ENCODE data around the gene HARBI1. TPM values are rescaled to one million over a fixed set of nuclear protein-coding genes. Genes with fewer than 3 reads are reported as not detected.

The HARBI1 gene
- total and polyA plus RNA-seq, 9 of the 15 experiments (the other 6 are each of a cell fraction or from before 2014, with no cell fraction given): 3.5 to 8.4 (median 5.5) TPM

DNA sequence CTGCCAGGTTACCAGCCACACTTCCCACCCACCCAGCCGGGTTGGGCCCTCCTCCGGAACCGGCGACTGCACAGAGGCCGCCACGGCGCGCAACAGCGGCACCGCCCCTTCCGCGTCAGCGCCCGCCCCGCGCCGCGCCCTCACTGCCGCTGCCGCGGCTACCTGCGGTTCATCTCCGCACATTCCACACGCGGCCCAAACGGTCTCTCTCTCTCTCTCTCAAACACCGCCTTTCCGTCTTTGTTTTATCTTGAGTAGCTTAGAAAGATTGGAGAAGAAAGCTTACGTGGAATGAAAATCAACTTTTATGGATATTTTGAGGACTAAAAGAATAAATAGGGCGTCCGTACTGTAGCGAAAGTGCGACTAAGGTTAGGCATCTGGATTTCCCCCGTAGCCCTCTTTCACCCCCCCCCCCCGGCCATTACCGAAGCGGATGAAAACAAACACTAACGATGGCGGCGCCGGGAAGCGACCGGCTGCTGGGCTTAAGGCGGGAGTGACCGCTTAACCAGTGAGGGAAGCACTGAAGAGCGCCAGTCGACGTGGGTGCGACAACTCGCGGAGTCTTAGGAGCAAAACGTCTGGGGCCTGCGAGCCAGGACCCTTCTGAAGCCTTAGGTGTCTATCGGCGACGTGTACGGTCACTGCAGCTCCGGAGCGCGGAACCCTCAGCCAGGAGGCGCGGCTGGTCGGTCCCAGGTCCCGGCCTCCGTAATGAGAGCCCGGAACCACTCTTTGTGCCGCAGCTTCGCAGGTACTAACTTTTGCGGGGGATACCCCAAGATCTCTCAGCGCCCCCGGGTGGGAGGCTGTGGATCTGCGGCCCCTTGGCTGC, at the start of gene HARBI1, which contains the start of gene ATG13 (continued):
- TF ChIP-seq, protein P1, sequence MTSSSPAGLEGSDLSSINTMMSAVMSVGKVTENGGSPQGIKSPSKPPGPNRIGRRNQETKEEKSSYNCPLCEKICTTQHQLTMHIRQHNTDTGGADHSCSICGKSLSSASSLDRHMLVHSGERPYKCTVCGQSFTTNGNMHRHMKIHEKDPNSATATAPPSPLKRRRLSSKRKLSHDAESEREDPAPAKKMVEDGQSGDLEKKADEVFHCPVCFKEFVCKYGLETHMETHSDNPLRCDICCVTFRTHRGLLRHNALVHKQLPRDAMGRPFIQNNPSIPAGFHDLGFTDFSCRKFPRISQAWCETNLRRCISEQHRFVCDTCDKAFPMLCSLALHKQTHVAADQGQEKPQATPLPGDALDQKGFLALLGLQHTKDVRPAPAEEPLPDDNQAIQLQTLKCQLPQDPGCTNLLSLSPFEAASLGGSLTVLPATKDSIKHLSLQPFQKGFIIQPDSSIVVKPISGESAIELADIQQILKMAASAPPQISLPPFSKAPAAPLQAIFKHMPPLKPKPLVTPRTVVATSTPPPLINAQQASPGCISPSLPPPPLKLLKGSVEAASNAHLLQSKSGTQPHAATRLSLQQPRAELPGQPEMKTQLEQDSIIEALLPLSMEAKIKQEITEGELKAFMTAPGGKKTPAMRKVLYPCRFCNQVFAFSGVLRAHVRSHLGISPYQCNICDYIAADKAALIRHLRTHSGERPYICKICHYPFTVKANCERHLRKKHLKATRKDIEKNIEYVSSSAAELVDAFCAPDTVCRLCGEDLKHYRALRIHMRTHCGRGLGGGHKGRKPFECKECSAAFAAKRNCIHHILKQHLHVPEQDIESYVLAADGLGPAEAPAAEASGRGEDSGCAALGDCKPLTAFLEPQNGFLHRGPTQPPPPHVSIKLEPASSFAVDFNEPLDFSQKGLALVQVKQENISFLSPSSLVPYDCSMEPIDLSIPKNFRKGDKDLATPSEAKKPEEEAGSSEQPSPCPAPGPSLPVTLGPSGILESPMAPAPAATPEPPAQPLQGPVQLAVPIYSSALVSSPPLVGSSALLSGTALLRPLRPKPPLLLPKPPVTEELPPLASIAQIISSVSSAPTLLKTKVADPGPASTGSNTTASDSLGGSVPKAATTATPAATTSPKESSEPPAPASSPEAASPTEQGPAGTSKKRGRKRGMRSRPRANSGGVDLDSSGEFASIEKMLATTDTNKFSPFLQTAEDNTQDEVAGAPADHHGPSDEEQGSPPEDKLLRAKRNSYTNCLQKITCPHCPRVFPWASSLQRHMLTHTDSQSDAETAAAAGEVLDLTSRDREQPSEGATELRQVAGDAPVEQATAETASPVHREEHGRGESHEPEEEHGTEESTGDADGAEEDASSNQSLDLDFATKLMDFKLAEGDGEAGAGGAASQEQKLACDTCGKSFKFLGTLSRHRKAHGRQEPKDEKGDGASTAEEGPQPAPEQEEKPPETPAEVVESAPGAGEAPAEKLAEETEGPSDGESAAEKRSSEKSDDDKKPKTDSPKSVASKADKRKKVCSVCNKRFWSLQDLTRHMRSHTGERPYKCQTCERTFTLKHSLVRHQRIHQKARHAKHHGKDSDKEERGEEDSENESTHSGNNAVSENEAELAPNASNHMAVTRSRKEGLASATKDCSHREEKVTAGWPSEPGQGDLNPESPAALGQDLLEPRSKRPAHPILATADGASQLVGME (CRISPR knock-in tag; IDR thresholded peaks at IDR 0.05): no peak
- TF ChIP-seq, protein P2, sequence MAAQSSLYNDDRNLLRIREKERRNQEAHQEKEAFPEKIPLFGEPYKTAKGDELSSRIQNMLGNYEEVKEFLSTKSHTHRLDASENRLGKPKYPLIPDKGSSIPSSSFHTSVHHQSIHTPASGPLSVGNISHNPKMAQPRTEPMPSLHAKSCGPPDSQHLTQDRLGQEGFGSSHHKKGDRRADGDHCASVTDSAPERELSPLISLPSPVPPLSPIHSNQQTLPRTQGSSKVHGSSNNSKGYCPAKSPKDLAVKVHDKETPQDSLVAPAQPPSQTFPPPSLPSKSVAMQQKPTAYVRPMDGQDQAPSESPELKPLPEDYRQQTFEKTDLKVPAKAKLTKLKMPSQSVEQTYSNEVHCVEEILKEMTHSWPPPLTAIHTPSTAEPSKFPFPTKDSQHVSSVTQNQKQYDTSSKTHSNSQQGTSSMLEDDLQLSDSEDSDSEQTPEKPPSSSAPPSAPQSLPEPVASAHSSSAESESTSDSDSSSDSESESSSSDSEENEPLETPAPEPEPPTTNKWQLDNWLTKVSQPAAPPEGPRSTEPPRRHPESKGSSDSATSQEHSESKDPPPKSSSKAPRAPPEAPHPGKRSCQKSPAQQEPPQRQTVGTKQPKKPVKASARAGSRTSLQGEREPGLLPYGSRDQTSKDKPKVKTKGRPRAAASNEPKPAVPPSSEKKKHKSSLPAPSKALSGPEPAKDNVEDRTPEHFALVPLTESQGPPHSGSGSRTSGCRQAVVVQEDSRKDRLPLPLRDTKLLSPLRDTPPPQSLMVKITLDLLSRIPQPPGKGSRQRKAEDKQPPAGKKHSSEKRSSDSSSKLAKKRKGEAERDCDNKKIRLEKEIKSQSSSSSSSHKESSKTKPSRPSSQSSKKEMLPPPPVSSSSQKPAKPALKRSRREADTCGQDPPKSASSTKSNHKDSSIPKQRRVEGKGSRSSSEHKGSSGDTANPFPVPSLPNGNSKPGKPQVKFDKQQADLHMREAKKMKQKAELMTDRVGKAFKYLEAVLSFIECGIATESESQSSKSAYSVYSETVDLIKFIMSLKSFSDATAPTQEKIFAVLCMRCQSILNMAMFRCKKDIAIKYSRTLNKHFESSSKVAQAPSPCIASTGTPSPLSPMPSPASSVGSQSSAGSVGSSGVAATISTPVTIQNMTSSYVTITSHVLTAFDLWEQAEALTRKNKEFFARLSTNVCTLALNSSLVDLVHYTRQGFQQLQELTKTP (IDR thresholded peaks at IDR 0.05; ENCODE audit: low read depth in 1 of 2, partially characterized antibody in 2 of 2): no peak
- TF ChIP-seq, protein P3, sequence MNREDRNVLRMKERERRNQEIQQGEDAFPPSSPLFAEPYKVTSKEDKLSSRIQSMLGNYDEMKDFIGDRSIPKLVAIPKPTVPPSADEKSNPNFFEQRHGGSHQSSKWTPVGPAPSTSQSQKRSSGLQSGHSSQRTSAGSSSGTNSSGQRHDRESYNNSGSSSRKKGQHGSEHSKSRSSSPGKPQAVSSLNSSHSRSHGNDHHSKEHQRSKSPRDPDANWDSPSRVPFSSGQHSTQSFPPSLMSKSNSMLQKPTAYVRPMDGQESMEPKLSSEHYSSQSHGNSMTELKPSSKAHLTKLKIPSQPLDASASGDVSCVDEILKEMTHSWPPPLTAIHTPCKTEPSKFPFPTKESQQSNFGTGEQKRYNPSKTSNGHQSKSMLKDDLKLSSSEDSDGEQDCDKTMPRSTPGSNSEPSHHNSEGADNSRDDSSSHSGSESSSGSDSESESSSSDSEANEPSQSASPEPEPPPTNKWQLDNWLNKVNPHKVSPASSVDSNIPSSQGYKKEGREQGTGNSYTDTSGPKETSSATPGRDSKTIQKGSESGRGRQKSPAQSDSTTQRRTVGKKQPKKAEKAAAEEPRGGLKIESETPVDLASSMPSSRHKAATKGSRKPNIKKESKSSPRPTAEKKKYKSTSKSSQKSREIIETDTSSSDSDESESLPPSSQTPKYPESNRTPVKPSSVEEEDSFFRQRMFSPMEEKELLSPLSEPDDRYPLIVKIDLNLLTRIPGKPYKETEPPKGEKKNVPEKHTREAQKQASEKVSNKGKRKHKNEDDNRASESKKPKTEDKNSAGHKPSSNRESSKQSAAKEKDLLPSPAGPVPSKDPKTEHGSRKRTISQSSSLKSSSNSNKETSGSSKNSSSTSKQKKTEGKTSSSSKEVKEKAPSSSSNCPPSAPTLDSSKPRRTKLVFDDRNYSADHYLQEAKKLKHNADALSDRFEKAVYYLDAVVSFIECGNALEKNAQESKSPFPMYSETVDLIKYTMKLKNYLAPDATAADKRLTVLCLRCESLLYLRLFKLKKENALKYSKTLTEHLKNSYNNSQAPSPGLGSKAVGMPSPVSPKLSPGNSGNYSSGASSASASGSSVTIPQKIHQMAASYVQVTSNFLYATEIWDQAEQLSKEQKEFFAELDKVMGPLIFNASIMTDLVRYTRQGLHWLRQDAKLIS (CRISPR knock-in tag; IDR thresholded peaks at IDR 0.05): peak; percentile 71; the same call in 1 of the 2 replicates
- TF ChIP-seq ZBED1 (IDR thresholded peaks at IDR 0.05) (no peak), NFE2L1 (tag; IDR thresholded peaks at IDR 0.05; ENCODE audit: borderline replicate concordance, low read depth) (no peak), SPI1 (IDR thresholded peaks at IDR 0.05; ENCODE audit: borderline replicate concordance, low read depth, low read length) (no peak), TOE1 (IDR thresholded peaks at IDR 0.05; ENCODE audit: borderline replicate concordance) (peak; percentile 93), TOE1 (CRISPR knock-in tag; IDR thresholded peaks at IDR 0.05; ENCODE audit: borderline replicate concordance, low read depth) (no peak), RBM15 (IDR thresholded peaks at IDR 0.05; ENCODE audit: insufficient read depth, low read length) (no peak)
- TF ChIP-seq, protein P4, sequence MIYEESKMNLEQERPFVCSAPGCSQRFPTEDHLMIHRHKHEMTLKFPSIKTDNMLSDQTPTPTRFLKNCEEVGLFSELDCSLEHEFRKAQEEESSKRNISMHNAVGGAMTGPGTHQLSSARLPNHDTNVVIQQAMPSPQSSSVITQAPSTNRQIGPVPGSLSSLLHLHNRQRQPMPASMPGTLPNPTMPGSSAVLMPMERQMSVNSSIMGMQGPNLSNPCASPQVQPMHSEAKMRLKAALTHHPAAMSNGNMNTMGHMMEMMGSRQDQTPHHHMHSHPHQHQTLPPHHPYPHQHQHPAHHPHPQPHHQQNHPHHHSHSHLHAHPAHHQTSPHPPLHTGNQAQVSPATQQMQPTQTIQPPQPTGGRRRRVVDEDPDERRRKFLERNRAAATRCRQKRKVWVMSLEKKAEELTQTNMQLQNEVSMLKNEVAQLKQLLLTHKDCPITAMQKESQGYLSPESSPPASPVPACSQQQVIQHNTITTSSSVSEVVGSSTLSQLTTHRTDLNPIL (CRISPR knock-in tag; IDR thresholded peaks at IDR 0.05): no peak

Measured in K562 (cell line).